ENCODE results near the gene ARFIP1.
A peak's percentile ranks its signal among the peaks of the same experiment; 100 is the strongest.
"Not testable (repeated sequence)": the region's sequence is repeated elsewhere in the genome, so short reads cannot be mapped to it uniquely, and the experiment has no call there.

Gene ARFIP1

DNA sequence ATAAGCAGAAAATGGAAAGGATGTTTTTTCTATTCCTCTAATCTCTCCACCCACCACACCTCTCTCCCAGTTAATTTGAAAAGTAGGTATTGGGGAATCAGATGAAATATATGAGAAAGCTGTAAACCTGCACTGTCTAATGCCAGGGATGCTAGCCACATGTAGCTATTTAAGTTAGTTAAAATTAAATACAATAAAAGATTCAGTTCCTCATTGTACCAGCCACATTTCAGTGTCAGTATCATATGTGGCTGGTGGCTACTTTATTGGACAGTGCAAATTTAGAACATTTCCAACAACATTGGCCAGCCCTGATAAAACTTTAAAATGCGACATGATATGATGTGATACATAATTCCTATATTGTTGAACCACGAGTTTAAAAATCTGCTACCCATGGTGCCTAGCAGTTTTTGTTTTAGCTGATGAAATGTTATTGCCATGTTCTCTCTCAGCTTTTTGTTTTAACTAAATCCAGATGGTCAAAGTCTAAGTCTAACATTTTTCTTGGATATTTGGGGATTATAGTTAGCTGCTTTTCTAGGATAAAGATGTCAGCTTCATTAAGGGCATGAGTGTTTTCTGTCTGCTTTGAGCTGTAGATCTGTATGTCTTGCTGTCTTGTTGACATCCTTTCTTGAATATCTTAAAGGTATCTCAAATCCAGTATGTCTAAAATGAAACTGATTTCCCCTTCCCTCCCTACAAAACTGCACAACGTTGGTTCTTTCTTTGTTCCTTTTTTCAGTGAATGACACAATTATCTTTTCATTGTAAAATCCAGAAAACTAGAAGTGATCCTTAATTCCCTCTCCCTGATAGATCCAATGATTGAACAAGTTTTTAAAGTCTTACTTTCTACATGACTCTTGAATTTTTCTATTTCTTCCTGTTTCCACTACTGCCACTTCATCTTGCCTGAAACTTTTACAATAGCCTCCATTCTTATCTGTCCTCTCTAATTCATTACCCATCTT lies 6.2 kb downstream of the ARFIP1 start:
- DNase-seq (ENCODE audit: low spot score) = peak; percentile 28

DNA sequence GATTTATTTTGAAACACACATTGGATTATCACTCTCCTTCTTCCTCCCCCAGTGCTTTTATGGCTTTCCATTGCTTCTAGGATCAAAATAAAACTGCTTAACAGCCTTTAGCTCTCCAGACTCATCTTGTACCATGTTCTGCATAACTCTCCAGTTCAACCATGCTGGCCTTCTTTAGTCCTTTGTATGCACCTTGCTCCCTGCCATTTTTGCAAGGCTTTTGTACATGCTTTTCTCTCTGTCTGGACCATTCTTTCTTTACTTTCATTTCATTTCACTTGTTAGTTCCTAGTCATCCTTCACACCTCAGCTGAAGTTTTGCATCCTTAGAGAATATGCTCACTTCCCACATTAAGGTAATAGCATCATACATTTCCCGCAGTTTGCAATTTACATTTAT lies 6.9 kb downstream of the ARFIP1 start:
- DNase-seq (ENCODE audit: low spot score) = no peak

DNA sequence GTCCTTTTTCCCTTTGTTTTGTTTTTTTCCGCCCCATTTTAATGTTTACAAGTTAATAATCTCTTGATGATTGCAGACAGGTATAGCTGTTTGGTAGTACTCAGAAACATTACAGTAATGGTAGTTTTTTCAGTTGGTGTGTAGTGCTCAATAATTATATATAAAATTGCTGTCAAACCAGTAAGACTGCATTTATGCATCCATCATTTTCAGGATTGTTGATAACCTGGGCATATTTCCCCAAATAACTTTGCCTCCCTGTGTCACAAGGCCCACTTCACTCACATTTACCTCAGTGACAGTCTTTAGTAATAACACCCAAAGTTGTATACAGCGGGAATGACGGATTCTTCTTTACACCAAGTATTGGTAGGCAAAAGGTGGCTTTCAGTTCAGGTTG lies 16.1 kb downstream of the ARFIP1 start:
- DNase-seq (ENCODE audit: low spot score) = no peak

DNA sequence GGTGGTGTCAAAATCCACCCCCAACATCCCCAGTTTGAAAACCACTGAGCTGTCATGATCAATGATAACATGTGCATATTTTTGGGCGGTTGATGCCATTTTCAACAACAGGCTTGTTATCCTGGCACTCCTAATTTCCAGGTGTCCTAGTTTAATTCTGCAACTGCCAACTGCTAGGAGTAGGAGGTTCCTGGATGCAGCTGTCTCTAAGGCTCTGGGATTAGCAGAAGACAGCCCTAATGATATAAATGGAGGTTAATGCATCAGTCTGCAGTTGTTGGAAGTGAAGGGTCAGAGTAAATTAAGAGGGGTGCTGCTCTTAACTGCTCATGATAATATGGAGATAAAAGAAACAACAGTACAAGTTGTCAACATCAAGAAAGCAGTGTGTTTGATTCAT lies 23.8 kb downstream of the ARFIP1 start:
- DNase-seq (ENCODE audit: low spot score) = no peak

- DNase-seq (ENCODE audit: low spot score) = no peak
These were observed 25.4 kb downstream of the ARFIP1 start for GRCh38 chr4:152805071-152805650.

DNA sequence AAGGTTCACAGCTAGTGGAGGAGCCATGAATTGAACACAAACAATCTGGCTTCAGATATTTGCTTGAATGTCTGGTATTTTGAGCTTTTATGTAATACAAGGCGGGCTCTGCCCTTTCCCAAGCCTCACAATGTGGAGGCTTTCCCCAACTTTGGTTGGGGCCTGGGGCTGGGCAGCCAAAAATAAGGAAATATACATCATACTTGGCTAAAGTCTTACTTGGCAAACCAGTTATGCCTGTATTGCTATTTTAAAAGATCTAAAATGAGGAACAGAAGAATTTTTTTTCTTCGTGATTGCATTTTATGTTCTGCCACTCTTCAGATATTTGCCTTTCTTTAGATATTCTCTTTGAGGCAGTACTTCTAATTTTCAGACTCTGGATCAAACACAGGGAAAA lies 26.1 kb downstream of the ARFIP1 start:
- DNase-seq (ENCODE audit: low spot score) = no peak

DNA sequence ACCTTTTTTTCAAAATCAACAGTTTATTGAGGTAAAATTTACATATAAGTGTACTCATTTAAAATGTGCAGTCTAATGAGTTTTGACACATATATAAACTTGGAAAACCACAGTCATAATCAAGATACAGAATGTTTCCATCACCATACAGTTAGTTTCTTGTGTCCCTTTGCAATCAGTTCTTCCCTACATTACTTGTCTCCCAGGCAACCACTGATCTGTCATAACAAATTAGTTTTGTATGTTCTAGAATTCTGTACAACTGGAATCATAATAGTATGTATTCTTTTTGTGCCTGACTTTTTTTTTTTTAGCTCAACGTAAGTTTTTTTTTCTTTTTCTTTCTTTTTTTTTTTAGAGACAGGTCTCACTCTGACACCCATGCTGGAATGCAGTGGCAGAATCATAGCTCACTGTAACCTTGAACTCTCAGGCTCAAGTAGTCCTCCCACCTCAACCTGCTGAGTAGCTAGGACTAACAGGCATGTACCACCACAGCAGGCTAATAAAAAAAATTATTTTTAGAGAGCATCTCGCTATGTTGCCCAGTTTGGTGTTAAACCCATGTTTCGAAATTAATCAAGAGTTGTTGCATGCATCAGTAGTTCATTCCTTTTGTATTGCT lies 26.9 kb downstream of the ARFIP1 start:
- no peak for DNase-seq (ENCODE audit: low spot score)

GRCh38 chr4:152807294-152807829 lies 27.6 kb downstream of the ARFIP1 start:
- DNase-seq (ENCODE audit: low spot score) = no peak

- no peak for DNase-seq (ENCODE audit: low spot score)
These were observed 28.9 kb downstream of the ARFIP1 start for GRCh38 chr4:152808670-152809069.

DNA sequence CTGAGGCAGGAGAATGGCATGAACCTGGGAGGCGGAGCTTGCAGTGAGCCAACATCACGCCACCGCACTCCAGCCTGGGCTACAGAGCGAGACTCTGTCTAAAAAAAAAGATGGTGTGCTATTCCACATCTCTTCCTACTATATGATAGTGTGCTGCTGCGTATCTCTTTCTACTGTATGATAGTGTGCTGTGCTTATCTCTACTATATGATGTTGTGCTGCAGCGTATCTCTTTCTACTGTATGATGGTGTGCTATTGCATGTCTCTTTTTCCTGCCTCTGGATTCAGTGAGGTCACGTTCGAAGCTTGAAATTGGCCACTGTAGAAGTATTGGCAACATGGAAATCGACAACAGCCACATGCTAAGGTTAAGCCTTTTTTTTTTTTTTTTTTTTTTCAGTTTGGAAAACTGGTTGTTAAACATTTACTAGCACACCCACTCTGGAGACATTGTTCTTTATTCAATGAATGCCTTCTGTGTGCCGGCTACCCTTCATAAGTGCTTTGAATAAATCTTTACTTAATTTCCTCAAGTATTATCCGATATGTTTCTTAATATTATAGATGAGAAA lies 31.0 kb downstream of the ARFIP1 start:
- no peak for DNase-seq (ENCODE audit: low spot score)

DNA sequence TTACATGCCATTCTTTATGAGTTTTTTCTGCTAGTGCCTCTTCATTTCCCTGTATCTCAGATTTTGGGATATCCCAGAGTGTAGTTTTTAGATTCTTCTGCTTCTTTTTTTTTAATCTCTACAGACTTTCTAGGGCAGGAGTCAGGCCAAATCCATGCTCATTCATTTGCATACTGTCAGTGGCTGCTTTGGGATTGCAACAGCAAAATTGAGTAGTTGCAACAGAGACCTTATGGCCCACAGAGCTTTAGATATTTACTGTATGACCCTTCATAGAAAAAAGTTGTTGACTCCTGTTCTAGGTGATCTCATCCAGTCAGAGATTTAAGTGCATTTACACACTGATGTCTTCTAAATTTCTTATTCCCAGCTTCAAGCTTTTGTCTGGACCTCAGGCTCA lies 35.3 kb downstream of the ARFIP1 start:
- DNase-seq (ENCODE audit: low spot score) = peak; percentile 3

GRCh38 chr4:152817331-152817730 lies 37.6 kb downstream of the ARFIP1 start:
- no peak for DNase-seq (ENCODE audit: low spot score)

- no peak for DNase-seq (ENCODE audit: low spot score)
These were observed 39.4 kb downstream of the ARFIP1 start for GRCh38 chr4:152819026-152819645.

DNA sequence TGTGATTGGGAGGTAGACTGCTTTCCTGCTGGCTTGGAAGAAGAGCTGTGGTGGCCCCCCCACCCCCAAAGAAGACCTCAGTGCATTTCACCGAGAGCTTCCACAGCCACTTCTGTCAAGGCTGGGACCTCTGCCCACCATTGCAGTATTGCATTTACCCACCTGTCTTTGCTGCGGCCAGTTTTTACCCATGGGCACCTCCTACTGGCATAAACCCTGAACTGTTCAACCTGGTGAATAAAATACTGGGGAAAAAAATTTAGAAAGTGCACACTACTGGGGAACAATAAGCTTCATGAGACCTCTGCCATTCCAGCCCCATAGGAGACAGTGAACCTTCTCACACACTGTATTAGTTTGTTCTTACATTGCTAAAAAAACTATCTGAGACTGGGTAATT lies 40.3 kb downstream of the ARFIP1 start:
- DNase-seq (ENCODE audit: low spot score) = no peak

DNA sequence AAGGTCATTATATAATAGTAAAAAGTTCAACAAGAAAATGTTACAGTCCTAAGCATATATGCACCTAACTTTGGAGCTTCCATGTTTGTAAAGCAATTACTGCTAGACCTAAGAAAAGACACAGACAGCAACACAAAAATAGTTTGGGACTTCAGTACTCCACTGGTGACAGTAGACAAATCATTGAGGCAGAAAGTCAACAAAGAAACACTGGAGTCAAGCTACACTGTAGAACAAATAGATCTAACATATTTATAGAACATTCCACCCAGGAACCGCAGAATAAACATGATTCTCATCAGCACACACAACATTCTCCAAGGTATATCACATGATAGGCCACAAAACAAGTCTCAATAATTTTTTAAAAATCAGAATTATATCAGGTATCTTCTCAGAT lies 42.6 kb downstream of the ARFIP1 start:
- DNase-seq (ENCODE audit: low spot score) = no peak

GRCh38 chr4:152824561-152824960 lies 44.8 kb downstream of the ARFIP1 start:
- no peak for DNase-seq (ENCODE audit: low spot score)

DNA sequence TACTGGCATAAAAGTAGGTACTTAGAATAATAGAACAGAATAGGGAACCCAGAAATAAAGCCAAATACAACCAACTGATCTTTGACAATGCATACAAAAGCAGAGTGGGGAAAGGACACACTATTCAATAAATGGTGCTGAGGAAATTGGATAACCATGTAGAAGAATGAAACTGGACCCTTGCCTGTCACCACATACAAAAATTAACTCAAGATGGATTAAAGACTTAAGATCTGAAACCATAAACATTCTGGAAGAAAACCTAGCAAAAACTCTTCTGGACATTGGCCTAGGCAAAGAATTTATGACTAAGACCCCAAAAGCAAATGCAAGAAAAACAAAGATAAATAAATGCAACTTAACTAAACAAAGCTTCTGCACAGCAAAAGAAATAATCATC lies 45.6 kb downstream of the ARFIP1 start:
- DNase-seq (ENCODE audit: low spot score) = no peak

DNA sequence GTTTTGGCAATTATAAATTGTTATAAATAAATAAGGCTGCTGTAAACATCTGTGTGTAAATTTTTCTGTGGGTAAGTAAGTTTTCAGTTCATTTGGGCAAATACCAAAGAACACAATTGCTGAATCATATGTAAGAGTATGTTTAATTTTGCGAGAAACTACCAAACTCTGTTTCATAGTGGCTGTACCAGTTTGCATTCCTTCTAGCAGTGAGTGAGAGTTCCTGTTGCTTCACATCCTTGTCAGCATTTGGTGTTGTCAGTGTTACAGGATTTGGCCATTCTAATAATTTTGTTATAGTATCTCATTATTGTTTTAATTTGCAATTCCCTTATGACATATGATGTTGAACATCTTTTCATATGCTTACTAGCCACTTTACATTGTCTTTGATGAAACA lies 48.4 kb downstream of the ARFIP1 start:
- no peak for DNase-seq (ENCODE audit: low spot score)

- DNase-seq (ENCODE audit: low spot score) = no peak
These were observed 51.7 kb downstream of the ARFIP1 start for GRCh38 chr4:152831416-152831815.

GRCh38 chr4:152836936-152837335 lies 57.2 kb downstream of the ARFIP1 start:
- no peak for DNase-seq (ENCODE audit: low spot score)

GRCh38 chr4:152839729-152840128 lies 60.0 kb downstream of the ARFIP1 start:
- DNase-seq (ENCODE audit: low spot score) = not testable (repeated sequence)

DNA sequence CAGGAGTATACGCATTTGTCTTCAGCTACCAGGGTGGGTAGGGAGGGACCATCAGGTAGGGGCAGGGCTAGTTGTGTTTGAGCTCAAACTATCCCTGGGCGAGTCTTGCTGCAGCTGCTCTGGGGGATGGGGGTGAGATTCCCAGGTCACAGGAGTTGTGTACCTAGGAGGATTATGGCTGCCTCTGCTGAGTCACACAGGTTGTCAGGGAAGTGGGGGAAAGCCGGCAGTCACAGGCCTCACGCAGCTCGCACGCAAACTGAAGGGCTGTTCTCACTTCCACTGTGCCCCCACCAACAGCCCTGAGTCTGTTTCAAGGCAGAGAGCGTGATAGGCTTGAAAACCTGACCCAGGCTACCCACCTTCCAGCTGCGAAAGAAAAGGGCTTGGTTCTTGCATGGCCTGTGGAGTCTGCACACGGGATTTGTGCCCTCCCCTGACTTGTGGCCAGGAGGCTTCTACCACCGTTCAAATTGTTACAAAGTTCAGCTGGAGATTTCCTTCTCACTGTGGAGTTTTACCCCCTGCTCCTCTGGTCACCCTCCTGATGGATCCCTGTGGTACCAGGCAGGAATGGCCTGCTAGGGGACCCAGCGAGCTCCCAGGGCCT lies 63.8 kb downstream of the ARFIP1 start:
- DNase-seq (ENCODE audit: low spot score) = no peak
